Measurements from ENCODE around the gene SEC11A.
"Not testable (repeated sequence)": the region's sequence is repeated elsewhere in the genome, so short reads cannot be mapped to it uniquely, and the experiment has no call there.

The SEC11A gene

GRCh38 chr15:84653910-84654688 lies 61.8 kb downstream of the SEC11A start, which contains the start of gene WDR73:
Gene WDR73, minus strand, starts transcription at chr15:84654283. Its CDS starts 9 bp downstream, at chr15:84654274.
- Histone ChIP-seq H3K9me3 (ENCODE audit: control insufficient read depth in 1 of 2, low read length in 2 of 2) (no peaks in the 10 kb centered on the region), H3K4me1 (ENCODE audit: control insufficient read depth in 1 of 2, insufficient read depth in 2 of 2, low read length in 2 of 2) (peaks cover 5 to 33% of the 10 kb centered on the region in 2 donors), H3K27me3 (ENCODE audit: low read depth, low read length) (no peaks in the 10 kb centered on the region), H3K36me3 (ENCODE audit: control insufficient read depth in 1 of 2, insufficient read depth in 2 of 2, low read length in 2 of 2) (peaks cover 6 to 12% of the 10 kb centered on the region in 2 donors), H3K27ac (ENCODE audit: low read length) (peak within 1 kb of the TSS; percentile 91), H3K4me3 (ENCODE audit: low read depth in 1 of 2, low read length in 2 of 2) (peak within 1 kb of the TSS; percentile 89 to 96)

- no peaks in the 10 kb centered on the region for H3K9me3 ChIP-seq (ENCODE audit: control insufficient read depth in 1 of 2, low read length in 2 of 2)
- peak overlapping the region; percentile 89 to 96 for H3K4me3 ChIP-seq (ENCODE audit: low read depth in 1 of 2, low read length in 2 of 2)
- H3K4me1 ChIP-seq (ENCODE audit: control insufficient read depth in 1 of 2, insufficient read depth in 2 of 2, low read length in 2 of 2) = peaks cover 5 to 33% of the 10 kb centered on the region in 2 donors
- H3K36me3 ChIP-seq (ENCODE audit: control insufficient read depth in 1 of 2, insufficient read depth in 2 of 2, low read length in 2 of 2) = peaks cover 12 to 16% of the 10 kb centered on the region in 2 donors
- no peaks in the 10 kb centered on the region for H3K27me3 ChIP-seq (ENCODE audit: low read depth, low read length)
- H3K27ac ChIP-seq (ENCODE audit: low read length) = peak overlapping the region; percentile 91
Measured at GRCh38 chr15:84653584-84653909, 62.4 kb downstream of the SEC11A start.

GRCh38 chr15:84649706-84650105 lies 66.2 kb downstream of the SEC11A start:
- no peaks in the 10 kb centered on the region for H3K9me3 ChIP-seq (ENCODE audit: control insufficient read depth in 1 of 2, low read length in 2 of 2)
- H3K36me3 ChIP-seq (ENCODE audit: control insufficient read depth in 1 of 2, insufficient read depth in 2 of 2, low read length in 2 of 2) = peaks cover 40 to 51% of the 10 kb centered on the region in 2 donors
- no peak overlapping the region for H3K4me3 ChIP-seq (ENCODE audit: low read depth in 1 of 2, low read length in 2 of 2)
- H3K27ac ChIP-seq (ENCODE audit: low read length) = no peak overlapping the region
- no peaks in the 10 kb centered on the region for H3K27me3 ChIP-seq (ENCODE audit: low read depth, low read length)
- H3K4me1 ChIP-seq (ENCODE audit: control insufficient read depth in 1 of 2, insufficient read depth in 2 of 2, low read length in 2 of 2) = peaks cover 0 to 22% of the 10 kb centered on the region in 2 donors

GRCh38 chr15:84648539-84648938 lies 67.4 kb downstream of the SEC11A start:
- H3K27me3 ChIP-seq (ENCODE audit: low read depth, low read length) = no peaks in the 10 kb centered on the region
- H3K4me3 ChIP-seq (ENCODE audit: low read depth in 1 of 2, low read length in 2 of 2) = no peak overlapping the region
- peaks cover 0 to 18% of the 10 kb centered on the region in 2 donors for H3K4me1 ChIP-seq (ENCODE audit: control insufficient read depth in 1 of 2, insufficient read depth in 2 of 2, low read length in 2 of 2)
- H3K9me3 ChIP-seq (ENCODE audit: control insufficient read depth in 1 of 2, low read length in 2 of 2) = no peaks in the 10 kb centered on the region
- peaks cover 46 to 57% of the 10 kb centered on the region in 2 donors for H3K36me3 ChIP-seq (ENCODE audit: control insufficient read depth in 1 of 2, insufficient read depth in 2 of 2, low read length in 2 of 2)
- H3K27ac ChIP-seq (ENCODE audit: low read length) = no peak overlapping the region

- no peaks in the 10 kb centered on the region for H3K27me3 ChIP-seq (ENCODE audit: low read depth, low read length)
- peaks cover 53 to 64% of the 10 kb centered on the region in 2 donors for H3K36me3 ChIP-seq (ENCODE audit: control insufficient read depth in 1 of 2, insufficient read depth in 2 of 2, low read length in 2 of 2)
- no peaks in the 10 kb centered on the region for H3K9me3 ChIP-seq (ENCODE audit: control insufficient read depth in 1 of 2, low read length in 2 of 2)
- H3K4me1 ChIP-seq (ENCODE audit: control insufficient read depth in 1 of 2, insufficient read depth in 2 of 2, low read length in 2 of 2) = peaks cover 0 to 10% of the 10 kb centered on the region in 2 donors
- no peak overlapping the region for H3K4me3 ChIP-seq (ENCODE audit: low read depth in 1 of 2, low read length in 2 of 2)
- H3K27ac ChIP-seq (ENCODE audit: low read length) = no peak overlapping the region
Measured at GRCh38 chr15:84647726-84648125, 68.2 kb downstream of the SEC11A start.

GRCh38 chr15:84645997-84646396 lies 69.9 kb downstream of the SEC11A start:
- no peaks in the 10 kb centered on the region for H3K27me3 ChIP-seq (ENCODE audit: low read depth, low read length)
- H3K4me1 ChIP-seq (ENCODE audit: control insufficient read depth in 1 of 2, insufficient read depth in 2 of 2, low read length in 2 of 2) = no peaks in the 10 kb centered on the region
- H3K27ac ChIP-seq (ENCODE audit: low read length) = no peak overlapping the region
- H3K9me3 ChIP-seq (ENCODE audit: control insufficient read depth in 1 of 2, low read length in 2 of 2) = no peaks in the 10 kb centered on the region
- no peak overlapping the region for H3K4me3 ChIP-seq (ENCODE audit: low read depth in 1 of 2, low read length in 2 of 2)
- peaks cover 50 to 72% of the 10 kb centered on the region in 2 donors for H3K36me3 ChIP-seq (ENCODE audit: control insufficient read depth in 1 of 2, insufficient read depth in 2 of 2, low read length in 2 of 2)

GRCh38 chr15:84645496-84645895 lies 70.4 kb downstream of the SEC11A start:
- H3K4me3 ChIP-seq (ENCODE audit: low read depth in 1 of 2, low read length in 2 of 2) = no peak overlapping the region
- H3K36me3 ChIP-seq (ENCODE audit: control insufficient read depth in 1 of 2, insufficient read depth in 2 of 2, low read length in 2 of 2) = peaks cover 54 to 76% of the 10 kb centered on the region in 2 donors
- H3K27me3 ChIP-seq (ENCODE audit: low read depth, low read length) = no peaks in the 10 kb centered on the region
- no peak overlapping the region for H3K27ac ChIP-seq (ENCODE audit: low read length)
- H3K9me3 ChIP-seq (ENCODE audit: control insufficient read depth in 1 of 2, low read length in 2 of 2) = no peaks in the 10 kb centered on the region
- H3K4me1 ChIP-seq (ENCODE audit: control insufficient read depth in 1 of 2, insufficient read depth in 2 of 2, low read length in 2 of 2) = no peaks in the 10 kb centered on the region

- H3K27ac ChIP-seq (ENCODE audit: low read length) = no peak overlapping the region
- no peaks in the 10 kb centered on the region for H3K27me3 ChIP-seq (ENCODE audit: low read depth, low read length)
- no peaks in the 10 kb centered on the region for H3K9me3 ChIP-seq (ENCODE audit: control insufficient read depth in 1 of 2, low read length in 2 of 2)
- H3K36me3 ChIP-seq (ENCODE audit: control insufficient read depth in 1 of 2, insufficient read depth in 2 of 2, low read length in 2 of 2) = peaks cover 62 to 86% of the 10 kb centered on the region in 2 donors
- no peak overlapping the region for H3K4me3 ChIP-seq (ENCODE audit: low read depth in 1 of 2, low read length in 2 of 2)
- no peaks in the 10 kb centered on the region for H3K4me1 ChIP-seq (ENCODE audit: control insufficient read depth in 1 of 2, insufficient read depth in 2 of 2, low read length in 2 of 2)
Measured at GRCh38 chr15:84643838-84644237, 72.1 kb downstream of the SEC11A start.

GRCh38 chr15:84642640-84643039 lies 73.3 kb downstream of the SEC11A start:
- not testable (repeated sequence) for H3K27me3 ChIP-seq (ENCODE audit: low read depth, low read length); H3K4me1 ChIP-seq (ENCODE audit: control insufficient read depth in 1 of 2, insufficient read depth in 2 of 2, low read length in 2 of 2); H3K4me3 ChIP-seq (ENCODE audit: low read depth in 1 of 2, low read length in 2 of 2); H3K27ac ChIP-seq (ENCODE audit: low read length); H3K9me3 ChIP-seq (ENCODE audit: control insufficient read depth in 1 of 2, low read length in 2 of 2)
- peaks cover 54 to 84% of the 10 kb centered on the region in 2 donors for H3K36me3 ChIP-seq (ENCODE audit: control insufficient read depth in 1 of 2, insufficient read depth in 2 of 2, low read length in 2 of 2)

GRCh38 chr15:84641871-84642270 lies 74.1 kb downstream of the SEC11A start:
- H3K27me3 ChIP-seq (ENCODE audit: low read depth, low read length); H3K27ac ChIP-seq (ENCODE audit: low read length); H3K4me1 ChIP-seq (ENCODE audit: control insufficient read depth in 1 of 2, insufficient read depth in 2 of 2, low read length in 2 of 2); H3K4me3 ChIP-seq (ENCODE audit: low read depth in 1 of 2, low read length in 2 of 2); H3K9me3 ChIP-seq (ENCODE audit: control insufficient read depth in 1 of 2, low read length in 2 of 2): not testable (repeated sequence)
- peaks cover 47 to 78% of the 10 kb centered on the region in 2 donors for H3K36me3 ChIP-seq (ENCODE audit: control insufficient read depth in 1 of 2, insufficient read depth in 2 of 2, low read length in 2 of 2)

GRCh38 chr15:84638103-84638502 lies 77.8 kb downstream of the SEC11A start:
- H3K36me3 ChIP-seq (ENCODE audit: control insufficient read depth in 1 of 2, insufficient read depth in 2 of 2, low read length in 2 of 2) = peaks cover 25 to 51% of the 10 kb centered on the region in 2 donors
- no peak overlapping the region for H3K4me3 ChIP-seq (ENCODE audit: low read depth in 1 of 2, low read length in 2 of 2)
- H3K27me3 ChIP-seq (ENCODE audit: low read depth, low read length) = no peaks in the 10 kb centered on the region
- H3K4me1 ChIP-seq (ENCODE audit: control insufficient read depth in 1 of 2, insufficient read depth in 2 of 2, low read length in 2 of 2) = peaks cover 3 to 12% of the 10 kb centered on the region in 2 donors
- H3K27ac ChIP-seq (ENCODE audit: low read length) = no peak overlapping the region
- H3K9me3 ChIP-seq (ENCODE audit: control insufficient read depth in 1 of 2, low read length in 2 of 2) = no peaks in the 10 kb centered on the region
